H7 (cell line): ENCODE measurements around the gene FAAP20. TPM values are rescaled to one million over a fixed set of nuclear protein-coding genes. Genes with fewer than 3 reads are reported as not detected.
A peak's percentile ranks its signal among the peaks of the same experiment; 100 is the strongest.

ENCODE experiments used
- DNase-seq: peaks from one replicate; pipeline ENCODE4 v3.0.0; 2012
- H3K27me3 ChIP-seq: 2 replicates; pipeline ENCODE4 v1.6.0; 2011; ENCODE audit warnings: mild to moderate bottlenecking, low read length; ENCODE audit not compliant: control insufficient read depth, insufficient read depth
- H3K36me3 ChIP-seq: replicated peaks from 2 replicates; pipeline ENCODE4 v1.5.1; 2011; ENCODE audit warnings: low read length; ENCODE audit not compliant: control insufficient read depth, insufficient read depth
- H3K4me3 ChIP-seq: 2 replicates; pipeline ENCODE4 v1.5.1; 2011; ENCODE audit warnings: low read depth, mild to moderate bottlenecking, control low read depth, low read length, moderate library complexity; ENCODE audit not compliant: insufficient read depth
- total RNA-seq: library from RNA; depleted of rRNA; stranded (reverse); fragments of >200 nt; shearing (Covaris generic); gene quantifications from 2 replicates; pipeline ENCODE4 v1.2.3, GENCODE V29; 2014

The FAAP20 gene
- total RNA-seq, 1 experiment from 2014 or later, result 69.9 TPM

DNA sequence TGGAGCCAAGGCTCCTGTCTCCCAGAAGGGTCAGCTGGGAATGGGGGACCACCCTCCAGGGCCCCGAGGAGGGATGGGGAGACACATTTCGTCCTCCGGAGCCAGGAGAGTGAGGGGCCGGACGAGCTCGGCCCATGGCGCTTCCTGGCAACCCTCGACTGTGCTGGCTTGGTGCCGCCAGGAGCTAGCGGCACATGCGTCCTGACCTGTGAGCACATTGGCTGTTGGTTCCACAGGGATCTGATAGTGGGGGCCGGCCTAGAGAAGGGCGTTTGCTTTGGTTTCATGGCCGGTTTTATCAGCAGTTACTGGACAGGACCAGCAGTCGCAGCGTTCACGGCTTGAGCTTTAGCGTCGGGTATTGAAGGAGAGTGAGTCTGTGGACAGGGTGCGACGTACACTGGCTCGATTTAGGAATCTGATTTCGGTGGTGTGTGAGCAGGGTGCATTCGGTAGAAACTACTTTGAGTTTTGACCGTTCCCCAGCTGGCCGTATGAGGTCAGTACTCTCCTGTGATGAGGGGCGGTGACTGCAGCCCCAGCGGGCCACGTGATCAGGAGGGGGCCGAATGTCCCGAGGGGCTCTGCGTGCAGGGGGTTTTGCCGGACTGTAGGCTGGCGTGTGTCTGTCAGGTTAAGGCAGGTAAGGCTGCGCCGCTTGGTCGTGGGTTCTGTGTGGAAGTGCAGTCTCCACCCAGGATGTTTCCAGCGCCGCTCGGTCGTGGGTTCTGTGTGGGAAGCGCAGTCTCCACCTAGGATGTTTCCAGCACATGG, 18.7 kb downstream of the FAAP20 start:
- Histone ChIP-seq H3K36me3 (peaks cover 4% of the 10 kb centered on the region), H3K4me3 (no peak overlapping the region), H3K27me3 (no peaks in the 10 kb centered on the region)
- DNase-seq, result no peak

- Histone ChIP-seq H3K4me3 (no peak overlapping the region), H3K27me3 (no peaks in the 10 kb centered on the region), H3K36me3 (peaks cover 3% of the 10 kb centered on the region)
- no peak for DNase-seq
These were observed 19.5 kb downstream of the FAAP20 start for GRCh38 chr1:2175055-2175414.

DNA sequence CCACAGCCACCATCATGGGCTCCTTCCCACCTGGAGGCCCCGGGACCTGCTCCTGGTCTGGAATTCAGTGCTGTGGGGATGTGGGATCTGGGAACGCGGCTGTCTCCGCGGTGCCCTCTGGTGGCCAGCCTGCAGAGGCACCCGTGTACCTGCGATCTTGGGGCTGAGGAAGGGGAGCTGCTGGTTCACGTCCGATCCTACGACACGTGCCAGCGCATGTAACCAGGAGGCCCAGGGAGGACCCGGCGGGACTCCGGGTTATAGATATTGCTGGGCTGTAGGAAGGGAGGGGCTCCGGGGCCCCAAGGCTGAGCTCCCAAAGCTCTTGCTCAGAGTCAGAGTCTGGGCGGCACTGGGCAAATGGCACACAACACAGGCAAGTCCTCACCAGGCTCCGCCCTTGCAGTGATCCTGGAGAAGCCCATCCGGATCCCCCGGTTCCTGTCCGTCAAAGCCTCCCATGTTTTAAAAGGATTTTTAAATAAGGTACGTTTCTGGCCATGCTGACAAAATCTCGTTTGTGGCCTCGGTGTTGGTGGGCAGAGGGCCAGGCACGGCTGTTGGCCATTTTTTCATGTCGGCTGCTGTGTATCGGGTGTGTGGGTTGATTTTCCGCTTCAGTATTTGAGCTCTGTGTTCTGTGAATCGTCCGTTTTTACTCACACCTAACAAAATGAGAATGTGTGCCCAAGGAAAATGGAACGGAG, 20.1 kb downstream of the FAAP20 start:
- peak; percentile 99 for DNase-seq
- Histone ChIP-seq H3K4me3 (no peak overlapping the region), H3K27me3 (no peaks in the 10 kb centered on the region), H3K36me3 (peaks cover 3% of the 10 kb centered on the region)

DNA sequence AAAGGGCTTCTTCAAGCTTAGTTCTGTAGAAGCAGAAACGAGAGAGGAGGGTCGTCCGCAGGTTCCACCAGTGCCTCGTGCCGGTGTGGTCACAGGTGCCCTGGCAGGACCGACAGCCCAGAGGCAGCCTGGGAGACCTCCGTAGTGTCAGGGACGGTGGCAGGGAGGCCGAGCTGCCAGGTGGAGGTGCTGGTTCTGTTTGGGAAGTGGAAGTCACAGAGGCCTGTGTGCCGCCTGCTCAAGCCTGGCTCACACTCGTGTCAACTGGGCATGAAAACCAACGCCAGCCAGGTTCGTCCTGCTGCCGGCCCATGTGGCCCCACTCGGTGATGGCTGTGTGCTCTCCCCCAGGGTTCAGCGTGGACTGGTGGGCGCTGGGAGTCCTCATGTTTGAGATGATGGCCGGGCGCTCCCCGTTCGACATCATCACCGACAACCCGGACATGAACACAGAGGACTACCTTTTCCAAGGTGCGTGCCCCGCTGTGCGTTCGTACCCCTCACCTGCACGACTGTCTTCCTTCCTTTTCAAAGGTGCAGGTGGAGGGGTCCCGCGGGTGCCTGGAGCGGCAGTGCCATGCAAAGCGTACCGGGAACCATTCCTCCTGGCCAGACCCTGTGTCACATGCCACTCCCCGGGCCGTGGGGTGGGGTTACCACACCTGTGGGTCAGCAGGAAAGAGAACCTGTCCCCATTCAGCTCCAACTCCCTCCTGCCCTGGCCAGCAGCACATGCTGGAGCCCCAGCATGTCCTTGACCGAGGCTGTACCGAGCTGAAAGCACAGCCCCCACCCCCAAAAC, 20.8 kb downstream of the FAAP20 start:
- Histone ChIP-seq H3K4me3 (no peak overlapping the region), H3K36me3 (peaks cover 3% of the 10 kb centered on the region), H3K27me3 (no peaks in the 10 kb centered on the region)
- no peak for DNase-seq

DNA sequence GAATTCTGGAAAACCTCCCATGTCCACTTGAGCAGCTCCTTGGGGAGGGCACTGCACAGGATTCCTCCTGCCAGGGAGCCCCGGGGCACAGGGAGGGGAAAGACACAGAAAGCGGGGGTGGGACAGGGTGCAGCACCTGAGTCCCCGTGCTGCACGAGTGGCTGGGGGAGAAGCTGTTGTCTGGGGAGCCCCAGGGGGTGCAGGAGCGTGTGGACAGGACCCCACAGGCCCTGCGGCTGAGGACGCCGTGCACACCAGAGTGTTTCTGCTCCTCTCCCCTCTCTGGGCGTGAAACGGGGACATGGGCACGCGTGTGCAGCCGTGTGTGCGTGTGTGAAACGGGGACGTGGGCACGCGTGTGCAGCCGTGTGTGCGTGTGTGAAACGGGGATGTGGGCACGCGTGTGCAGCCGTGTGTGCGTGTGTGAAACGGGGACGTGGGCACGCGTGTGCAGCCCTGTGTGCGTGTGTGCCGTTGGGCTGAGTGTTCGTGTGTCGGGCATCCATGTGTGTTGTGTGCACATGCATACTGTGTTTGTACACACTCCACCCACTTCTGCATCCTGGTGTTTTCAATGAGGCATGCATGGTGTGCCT, 21.9 kb downstream of the FAAP20 start:
- no peak for DNase-seq
- no peak overlapping the region for H3K4me3 ChIP-seq
- H3K27me3 ChIP-seq, result no peaks in the 10 kb centered on the region
- H3K36me3 ChIP-seq, result no peaks in the 10 kb centered on the region; the same call in none of the 2 replicates

DNA sequence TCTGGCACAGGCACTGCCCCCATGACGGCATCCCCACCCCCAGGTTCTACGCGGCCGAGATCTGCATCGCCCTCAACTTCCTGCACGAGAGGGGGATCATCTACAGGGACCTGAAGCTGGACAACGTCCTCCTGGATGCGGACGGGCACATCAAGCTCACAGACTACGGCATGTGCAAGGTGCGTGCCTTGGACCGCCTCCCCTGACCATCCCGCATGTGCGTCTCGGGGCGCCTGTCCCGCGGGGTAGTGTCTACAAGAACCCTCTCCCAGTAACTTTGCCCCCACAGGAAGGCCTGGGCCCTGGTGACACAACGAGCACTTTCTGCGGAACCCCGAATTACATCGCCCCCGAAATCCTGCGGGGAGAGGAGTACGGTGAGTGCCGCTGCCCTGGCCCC, 22.6 kb downstream of the FAAP20 start:
- no peak for DNase-seq
- Histone ChIP-seq H3K36me3 (no peaks in the 10 kb centered on the region; the same call in none of the 2 replicates), H3K27me3 (no peaks in the 10 kb centered on the region), H3K4me3 (no peak overlapping the region)

DNA sequence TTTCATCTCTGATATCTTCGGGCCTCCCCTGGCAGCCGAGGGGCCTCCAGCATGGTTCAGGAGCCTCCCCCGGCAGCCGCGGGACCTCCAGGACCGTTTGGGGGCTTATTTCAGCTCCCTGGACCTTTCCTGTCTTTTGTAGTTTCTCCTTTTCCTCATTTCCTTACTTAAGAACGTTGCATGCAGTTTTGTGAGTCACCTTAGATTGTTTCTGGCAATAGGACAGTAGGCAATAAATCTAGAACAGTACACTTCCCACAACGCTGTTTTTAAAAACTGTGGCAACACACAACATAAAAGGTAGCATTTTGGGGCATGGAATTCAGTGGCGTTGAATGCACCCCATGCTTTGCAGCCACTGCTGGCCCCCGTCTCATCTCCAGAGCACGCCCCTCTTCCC, 24.4 kb downstream of the FAAP20 start:
- Histone ChIP-seq H3K36me3 (no peaks in the 10 kb centered on the region; the same call in none of the 2 replicates), H3K27me3 (no peaks in the 10 kb centered on the region), H3K4me3 (no peak overlapping the region)
- no peak for DNase-seq

DNA sequence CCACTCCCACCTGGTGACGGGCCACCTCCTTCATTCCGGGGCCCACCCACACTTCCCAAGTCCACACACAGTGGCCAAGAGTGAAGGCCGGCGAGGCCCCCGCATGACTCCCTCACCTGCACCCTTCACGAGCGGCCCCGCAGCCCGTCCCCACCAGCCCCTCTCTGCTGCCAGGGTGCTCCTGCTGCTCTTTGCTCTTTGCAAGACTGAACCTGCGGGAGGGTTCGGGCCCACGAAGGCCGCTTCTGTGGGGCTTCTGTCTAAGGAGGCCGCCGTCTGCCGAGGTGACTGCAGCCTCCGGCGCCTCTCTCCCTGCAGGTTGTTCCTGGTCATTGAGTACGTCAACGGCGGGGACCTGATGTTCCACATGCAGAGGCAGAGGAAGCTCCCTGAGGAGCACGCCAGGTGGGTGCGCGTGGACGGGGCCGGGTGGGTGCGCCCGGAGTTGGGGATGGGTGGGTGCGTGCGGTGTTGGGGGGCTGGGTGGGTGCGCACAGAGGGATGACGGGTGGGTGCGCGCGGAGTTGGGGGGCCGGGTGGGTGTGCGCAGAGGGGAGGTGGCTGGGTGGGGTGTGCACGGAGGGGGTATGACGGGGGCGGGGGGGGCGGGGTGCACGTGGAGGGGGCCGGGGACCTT, 25.3 kb downstream of the FAAP20 start:
- peak; percentile 64 for DNase-seq
- Histone ChIP-seq H3K27me3 (no peaks in the 10 kb centered on the region), H3K4me3 (no peak overlapping the region), H3K36me3 (no peaks in the 10 kb centered on the region; the same call in 1 of the 2 replicates)

GRCh38 chr1:2168535-2168934, 26.0 kb downstream of the FAAP20 start:
- H3K27me3 ChIP-seq, result no peaks in the 10 kb centered on the region
- no peak overlapping the region for H3K4me3 ChIP-seq
- no peak for DNase-seq
- no peaks in the 10 kb centered on the region; the same call in 1 of the 2 replicates for H3K36me3 ChIP-seq

DNA sequence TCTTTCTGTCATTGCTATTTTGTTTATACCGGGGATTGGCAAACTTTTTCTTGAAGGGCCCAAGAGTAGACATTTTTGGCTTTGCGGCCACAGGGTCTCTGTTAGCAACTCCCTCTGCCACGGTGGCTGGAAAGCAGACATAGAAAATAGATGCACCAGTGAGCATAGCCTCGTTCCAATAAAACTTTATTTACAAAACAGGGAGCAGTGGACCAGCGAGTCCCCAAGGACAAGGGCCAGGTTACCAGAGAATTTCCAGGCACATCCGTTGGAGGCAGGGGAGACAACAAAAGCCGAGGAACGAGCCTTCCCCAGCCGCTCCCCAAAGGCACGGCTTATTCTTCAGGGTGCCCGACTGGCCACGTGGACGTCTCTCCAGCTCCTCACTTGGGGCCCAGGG, 26.5 kb downstream of the FAAP20 start:
- DNase-seq, result no peak
- Histone ChIP-seq H3K4me3 (no peak overlapping the region), H3K36me3 (no peaks in the 10 kb centered on the region; the same call in 1 of the 2 replicates), H3K27me3 (no peaks in the 10 kb centered on the region)

DNA sequence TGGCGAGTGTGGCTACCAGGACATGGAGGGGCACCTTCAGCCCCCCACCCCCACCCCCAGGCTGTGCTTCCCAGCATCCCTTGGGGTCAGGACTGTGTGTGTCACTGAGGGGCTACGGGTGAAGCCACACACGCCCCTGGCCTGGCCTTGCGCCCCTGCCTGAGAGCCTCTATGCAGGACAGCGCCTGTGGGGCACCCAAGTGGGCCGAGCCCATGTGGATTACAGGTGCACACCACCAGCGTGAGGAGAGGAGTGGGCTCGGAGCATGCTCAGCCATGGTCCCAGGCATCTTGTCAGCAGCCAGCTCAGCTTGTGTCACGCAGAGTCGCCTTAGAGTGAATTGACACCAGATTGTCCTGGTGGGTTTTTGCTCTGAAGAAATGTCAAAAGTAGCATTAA, 27.9 kb downstream of the FAAP20 start:
- H3K4me3 ChIP-seq, result no peak overlapping the region
- peak; percentile 61 for DNase-seq
- H3K36me3 ChIP-seq, result no peaks in the 10 kb centered on the region
- no peaks in the 10 kb centered on the region for H3K27me3 ChIP-seq

DNA sequence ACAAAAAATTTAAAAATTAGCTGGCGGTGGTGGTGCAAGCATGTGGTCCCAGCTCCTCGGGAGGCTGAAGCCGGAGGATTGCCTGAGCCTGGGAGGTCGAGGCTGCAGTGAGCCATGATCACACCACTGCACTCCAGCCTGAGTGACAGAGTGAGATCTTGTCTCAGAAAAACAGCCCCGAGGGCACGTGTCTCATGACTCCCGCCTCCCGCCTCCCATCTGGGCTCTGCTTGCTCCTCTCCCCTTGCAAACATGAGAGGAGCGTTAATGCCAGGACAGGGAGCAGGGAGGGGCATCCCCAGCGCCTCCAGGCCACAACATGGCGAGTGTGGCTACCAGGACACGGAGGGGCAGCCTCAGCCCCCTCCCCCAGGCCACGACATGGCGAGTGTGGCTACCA, 28.3 kb downstream of the FAAP20 start:
- H3K27me3 ChIP-seq, result no peaks in the 10 kb centered on the region
- DNase-seq, result peak; percentile 64
- H3K36me3 ChIP-seq, result no peaks in the 10 kb centered on the region
- H3K4me3 ChIP-seq, result no peak overlapping the region

DNA sequence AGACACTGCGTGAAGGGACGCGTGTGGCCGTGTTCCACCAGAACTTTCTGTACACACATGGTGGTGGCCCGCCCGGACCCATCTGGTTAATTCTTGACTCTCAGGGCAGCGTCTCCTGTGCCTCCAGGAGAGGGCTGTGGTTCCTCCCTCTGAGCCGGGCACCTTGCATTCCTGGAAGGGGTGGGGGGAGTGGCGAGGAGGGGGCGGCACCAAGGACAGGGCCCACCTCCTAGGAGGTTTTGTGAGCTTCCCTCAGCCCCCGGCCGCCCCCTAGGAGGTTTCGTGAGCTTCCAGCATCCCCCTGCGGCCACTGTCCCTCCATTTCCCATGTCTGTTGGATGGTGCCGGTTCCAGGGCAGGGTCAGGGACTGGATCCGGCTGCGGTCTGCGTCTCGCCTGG, 28.9 kb downstream of the FAAP20 start:
- DNase-seq, result peak; percentile 94
- no peaks in the 10 kb centered on the region for H3K36me3 ChIP-seq
- no peak overlapping the region for H3K4me3 ChIP-seq
- no peaks in the 10 kb centered on the region for H3K27me3 ChIP-seq

DNA sequence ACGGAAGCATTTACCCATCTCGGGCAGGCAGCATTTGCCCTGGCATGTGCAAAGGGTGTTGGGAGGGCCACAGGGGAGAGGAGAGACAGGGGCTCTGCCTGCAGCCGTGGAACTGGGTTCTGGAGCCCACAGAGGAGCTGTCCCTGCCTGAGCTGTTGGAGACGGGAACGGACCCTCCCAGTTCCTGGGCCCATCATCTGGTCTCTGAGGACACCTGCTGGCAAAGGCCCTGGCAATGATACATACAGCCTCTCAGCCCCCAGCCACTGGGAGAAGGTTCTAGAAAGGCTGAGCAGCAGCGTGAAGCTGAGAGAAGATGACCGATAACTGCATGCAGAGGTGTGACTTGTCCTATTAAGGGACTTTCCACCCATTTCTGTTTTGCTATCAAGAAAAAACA, 31.4 kb downstream of the FAAP20 start:
- Histone ChIP-seq H3K36me3 (no peaks in the 10 kb centered on the region; the same call in 1 of the 2 replicates), H3K27me3 (no peaks in the 10 kb centered on the region), H3K4me3 (no peak overlapping the region)
- peak; percentile 62 for DNase-seq
